GM21786 (cell line): ENCODE measurements around the gene CRYL1.

Experiments used
- ATAC-seq: cut with Tn5 transposase; IDR thresholded peaks from one replicate; pipeline ENCODE4 v1.9.1; 2021; ENCODE audit not compliant: unreplicated experiment

The CRYL1 gene

GRCh38 chr13:20495087-20496023 lies 30.3 kb downstream of the CRYL1 start:
- no peak for ATAC-seq

DNA sequence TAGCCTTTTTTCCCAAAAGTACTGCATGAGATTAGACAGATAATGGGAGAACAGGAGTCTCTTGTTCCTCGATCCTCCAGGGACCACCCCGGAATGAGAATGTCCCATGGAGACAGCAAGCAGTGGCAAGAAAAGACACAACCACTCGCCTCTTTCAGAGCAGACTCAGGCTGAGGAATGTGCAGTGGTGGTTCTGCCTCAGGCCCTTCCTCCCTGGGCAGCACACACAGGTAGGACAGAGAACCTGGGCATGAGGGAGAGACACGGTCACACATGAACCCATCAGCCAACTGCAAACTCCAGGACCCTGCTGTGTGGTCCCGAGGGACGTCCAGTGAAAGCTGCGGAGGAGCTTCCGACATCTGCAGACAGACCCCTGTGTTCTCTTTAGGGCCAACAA lies 31.0 kb downstream of the CRYL1 start:
- ATAC-seq = no peak

- no peak for ATAC-seq
Observed at GRCh38 chr13:20492641-20493040, 33.0 kb downstream of the CRYL1 start.

DNA sequence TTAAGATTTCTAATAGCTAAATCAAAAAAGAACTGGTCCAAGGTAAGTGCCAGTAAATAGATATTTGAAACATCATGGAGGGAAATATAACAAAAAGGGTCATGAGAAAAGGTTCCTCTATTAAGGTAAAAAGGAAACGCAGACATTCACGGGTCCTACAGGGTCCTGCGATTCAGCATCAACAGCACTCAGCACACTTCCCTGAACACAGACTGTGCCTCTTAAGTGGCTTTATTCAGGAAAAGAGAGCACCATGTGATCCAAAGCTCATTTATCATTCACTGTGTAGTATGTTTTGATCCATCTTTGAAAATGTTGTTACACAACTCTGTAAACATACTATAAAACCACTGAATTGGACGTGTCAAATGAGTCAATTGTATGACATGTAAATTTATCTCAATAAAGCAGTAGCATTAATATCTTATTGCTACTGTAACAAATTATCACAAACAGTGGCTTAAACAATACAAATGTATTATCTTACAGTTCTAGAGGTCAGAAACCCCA lies 33.7 kb downstream of the CRYL1 start:
- ATAC-seq = no peak

DNA sequence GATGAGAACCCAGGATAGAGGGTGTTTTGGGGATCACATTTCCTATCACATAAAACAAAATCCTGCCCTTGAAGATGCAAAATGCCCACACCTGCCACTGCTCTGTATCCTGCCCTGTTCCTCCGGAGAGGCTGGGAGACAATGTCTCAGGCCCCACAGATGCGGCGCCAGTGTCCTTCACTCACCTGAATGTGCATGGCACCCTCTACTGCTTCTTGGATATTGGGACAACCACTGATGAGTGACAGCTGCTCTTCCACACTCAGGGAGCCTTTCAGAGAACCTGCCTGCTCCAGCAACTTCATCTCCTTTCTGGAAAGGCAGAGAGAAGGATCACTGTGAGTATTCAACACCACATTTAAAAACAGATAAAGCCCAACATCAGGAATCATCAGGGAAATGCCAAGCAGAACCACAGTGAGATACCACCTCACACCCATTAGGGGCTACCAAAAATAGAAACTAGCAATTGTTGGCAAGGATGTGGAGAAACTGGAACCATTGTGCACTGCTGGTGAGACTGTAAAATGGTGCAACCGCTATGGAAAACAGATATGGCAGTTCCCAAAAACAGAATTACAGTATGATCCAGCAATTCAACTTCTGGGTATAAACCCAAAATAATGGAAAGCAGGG lies 36.4 kb downstream of the CRYL1 start:
- no peak for ATAC-seq

DNA sequence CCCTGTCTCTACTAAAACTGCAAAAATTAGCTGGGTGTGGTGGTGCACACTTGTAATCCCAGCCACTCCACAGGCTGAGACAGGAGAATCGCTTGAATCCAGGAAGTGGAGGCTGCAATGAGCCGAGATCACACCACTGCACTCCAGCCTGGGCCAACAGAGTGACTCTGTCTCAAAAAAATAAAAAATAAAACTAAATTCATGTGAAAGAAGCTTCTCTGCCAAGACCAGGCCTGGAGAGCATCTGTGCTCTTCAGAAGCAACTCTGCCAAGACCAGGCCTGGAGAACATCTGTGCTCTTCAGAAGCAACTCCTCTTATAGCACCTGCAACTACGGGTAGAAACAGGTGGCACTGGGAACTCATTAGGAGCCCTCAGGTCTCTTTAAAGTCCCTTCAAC lies 37.7 kb downstream of the CRYL1 start:
- ATAC-seq = no peak

- ATAC-seq = no peak
Observed at GRCh38 chr13:20482787-20483186, 42.9 kb downstream of the CRYL1 start.

DNA sequence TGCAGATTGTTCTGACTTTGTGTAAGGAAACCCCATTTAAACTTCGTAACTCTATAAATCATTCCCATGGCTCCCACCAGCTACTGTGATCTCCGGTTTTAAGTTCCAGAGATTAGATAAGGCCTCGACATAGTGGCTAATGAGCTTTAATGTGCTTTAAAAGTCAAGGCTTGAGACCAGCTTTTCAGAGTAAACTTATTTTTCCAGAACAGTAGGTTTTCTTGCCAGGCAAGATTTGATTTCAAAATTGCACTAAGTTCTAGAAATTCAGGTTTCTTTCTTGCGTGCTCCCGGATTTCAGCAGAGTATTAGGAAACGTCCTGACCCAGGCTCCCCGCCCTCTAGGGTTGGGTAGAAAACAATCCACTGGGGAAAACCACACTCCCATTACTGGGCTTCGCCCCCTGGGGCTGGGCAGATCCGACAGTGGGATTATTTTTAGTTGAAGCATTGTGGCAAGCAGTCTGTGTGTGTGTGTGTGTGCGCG lies 43.3 kb downstream of the CRYL1 start:
- no peak for ATAC-seq

DNA sequence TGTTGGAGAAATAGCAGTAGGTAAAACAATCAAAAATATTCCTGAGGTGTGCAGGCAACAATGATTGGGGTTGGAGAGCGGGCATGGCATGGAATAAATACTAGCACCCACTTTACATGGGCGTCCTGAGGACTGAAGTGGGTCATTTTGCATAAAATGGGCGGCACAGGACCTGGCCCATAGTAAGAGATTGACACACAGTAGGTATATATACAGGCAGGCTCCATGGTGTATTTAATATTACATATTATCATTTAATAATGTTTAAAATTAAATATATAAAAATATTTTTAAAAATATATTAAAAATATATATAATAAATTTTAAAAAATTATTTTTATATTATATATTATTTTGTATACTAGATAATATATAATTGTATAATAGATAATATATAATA lies 48.3 kb downstream of the CRYL1 start:
- no peak for ATAC-seq

DNA sequence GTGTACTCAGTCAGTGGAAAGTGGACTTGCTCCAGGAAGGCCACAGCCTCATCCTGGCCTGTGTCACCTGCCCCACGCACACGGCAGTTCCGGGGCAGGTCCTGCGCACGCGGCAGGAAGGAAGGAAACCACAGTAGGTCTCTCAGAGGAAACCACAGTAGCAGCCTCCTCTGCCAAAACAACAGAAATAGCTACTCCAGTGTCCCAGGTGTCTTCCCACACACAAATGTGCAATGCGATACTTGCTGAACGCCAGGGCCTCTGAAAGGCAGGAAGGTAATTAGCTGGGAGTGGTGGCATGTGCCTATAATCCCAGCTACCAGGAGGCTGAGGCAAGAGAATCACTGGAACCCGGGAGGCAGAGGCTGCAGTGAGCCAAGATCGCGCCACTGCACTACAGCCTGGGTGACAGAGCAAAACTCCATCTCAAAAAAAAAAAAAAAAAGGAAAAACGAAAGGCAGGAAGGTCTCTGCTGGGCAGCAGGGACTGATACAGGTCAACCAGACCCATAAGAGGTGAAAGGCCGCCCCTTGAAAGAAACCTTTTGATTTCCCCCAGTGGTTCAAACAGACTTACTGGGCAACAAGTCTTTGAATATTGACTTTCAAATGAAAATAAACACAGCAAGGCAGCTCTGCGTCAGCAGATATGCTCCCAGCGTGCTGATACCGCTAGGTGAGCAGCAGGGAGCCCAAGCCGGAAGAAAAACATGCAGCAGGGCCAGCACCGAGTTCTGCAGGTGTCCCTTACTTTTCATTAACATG lies 49.5 kb downstream of the CRYL1 start:
- ATAC-seq = peak; percentile 92

DNA sequence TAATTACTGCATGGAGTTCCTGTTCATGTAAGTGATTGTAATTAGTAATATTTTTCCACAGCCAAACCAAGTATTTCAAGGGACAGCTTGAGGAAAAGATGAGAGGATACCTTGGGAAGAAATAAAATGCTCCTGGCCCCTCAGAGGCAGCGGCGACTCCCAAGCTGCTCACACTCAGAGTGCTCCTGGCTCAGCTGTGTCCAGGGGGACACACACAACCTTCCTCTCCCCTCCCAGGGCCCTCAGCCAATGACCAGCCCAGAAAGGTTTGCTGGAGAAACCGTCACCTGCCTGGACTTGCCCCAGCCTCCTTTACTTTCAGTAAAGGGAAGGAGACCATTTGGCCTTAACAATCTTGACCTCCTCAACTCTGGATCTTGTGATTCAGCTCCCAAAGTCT lies 51.1 kb downstream of the CRYL1 start:
- no peak for ATAC-seq

- ATAC-seq = no peak
Observed at GRCh38 chr13:20473888-20474287, 51.8 kb downstream of the CRYL1 start.

DNA sequence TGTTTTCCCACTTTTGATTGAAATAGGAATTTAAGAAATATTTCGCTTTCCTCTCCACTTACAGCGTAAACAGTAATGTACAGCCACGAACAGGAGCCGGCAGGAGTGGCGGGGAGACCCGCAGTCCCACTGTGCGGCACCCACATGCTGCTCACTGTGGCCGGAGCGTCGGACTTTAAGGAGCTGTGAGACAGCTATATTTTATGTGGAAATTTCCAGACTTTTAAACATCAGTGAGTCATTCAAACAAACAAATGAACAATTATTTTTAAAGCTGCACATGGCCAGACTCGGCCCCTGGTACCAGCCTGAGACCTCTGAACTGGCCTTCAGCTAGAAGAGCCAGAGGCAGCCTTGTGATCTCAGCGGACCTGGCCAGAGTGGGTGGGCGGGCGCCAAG lies 52.5 kb downstream of the CRYL1 start:
- no peak for ATAC-seq

- ATAC-seq = no peak
Observed at GRCh38 chr13:20472531-20472930, 53.1 kb downstream of the CRYL1 start.

DNA sequence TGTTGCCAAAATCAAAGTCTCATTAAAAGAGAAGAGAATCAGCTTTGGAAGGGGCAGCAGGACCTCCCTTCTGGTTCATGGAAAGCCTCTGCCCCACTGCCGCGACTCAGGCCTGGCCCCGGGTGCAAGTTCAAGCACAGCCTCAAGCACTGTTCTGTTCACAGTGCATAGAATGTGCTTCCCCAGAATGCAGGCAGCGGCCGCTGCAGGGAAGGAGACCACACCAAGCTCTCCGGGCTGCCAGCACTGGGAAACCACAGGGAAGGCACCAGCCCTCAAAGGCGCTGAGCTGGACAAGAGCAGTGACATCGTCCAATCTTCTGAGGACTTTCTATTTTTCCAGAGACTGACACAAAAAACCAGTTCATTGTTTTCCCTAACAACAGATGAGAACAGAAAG lies 55.5 kb downstream of the CRYL1 start:
- ATAC-seq = no peak

GRCh38 chr13:20466371-20466770 lies 59.3 kb downstream of the CRYL1 start:
- no peak for ATAC-seq

GRCh38 chr13:20465218-20465879 lies 60.3 kb downstream of the CRYL1 start:
- no peak for ATAC-seq

- ATAC-seq = no peak
Observed at GRCh38 chr13:20462921-20463320, 62.7 kb downstream of the CRYL1 start.

DNA sequence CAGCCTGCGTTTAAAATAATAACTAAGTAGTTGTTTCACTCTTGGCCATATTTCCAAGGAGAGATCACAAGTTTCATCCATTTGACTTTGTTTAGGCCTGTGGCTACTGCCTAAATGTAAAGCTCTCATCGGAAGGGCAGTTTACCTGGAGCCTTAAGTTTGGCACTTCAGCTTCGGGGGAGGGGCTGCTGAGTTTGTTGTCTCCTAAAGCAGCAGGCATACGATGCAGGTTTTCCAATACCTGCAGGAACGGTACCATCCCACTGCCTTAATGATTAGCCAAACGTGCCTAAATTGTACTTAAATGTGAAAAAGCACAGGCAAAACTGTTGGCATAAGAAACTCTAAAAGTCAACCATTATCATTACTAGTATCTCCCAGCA lies 63.1 kb downstream of the CRYL1 start:
- ATAC-seq = no peak

DNA sequence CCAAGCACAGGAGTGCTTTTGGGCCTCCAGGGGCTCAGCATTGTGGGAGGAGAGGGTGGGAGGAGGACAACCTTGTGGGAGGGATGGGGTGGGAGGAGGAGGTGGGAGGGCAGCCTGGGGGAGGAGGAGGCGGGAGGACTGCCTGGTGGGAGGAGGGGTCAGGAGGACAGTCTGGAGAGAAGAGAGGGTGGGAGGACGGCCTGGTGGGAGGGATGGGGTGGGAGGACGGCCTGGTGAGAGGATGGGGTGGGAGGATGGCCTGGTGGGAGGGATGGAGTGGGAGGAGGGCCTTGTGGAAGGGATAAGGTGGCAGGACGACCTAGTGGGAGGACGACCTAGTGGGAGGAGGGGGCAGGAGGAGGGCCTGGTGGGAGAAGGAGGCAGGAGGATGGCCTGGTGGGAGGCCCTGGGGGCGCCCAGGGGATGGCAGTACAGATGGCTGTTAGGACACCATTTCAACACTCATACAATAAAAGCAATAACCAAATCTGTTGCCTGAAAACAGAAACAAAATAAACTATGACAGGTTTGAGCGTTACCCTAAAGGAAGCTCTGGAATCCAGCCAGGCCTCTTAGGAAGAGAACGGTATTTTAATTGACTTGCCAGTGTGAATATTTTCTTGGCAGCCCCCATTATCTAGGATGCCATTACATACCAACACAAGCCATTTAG lies 63.7 kb downstream of the CRYL1 start:
- ATAC-seq = no peak
